CD4-positive, alpha-beta T cell treated with Interleukin-1 beta for 1 hour (primary cell): ENCODE measurements around the gene SSR2.

Experiments used
- DNase-seq, 2 donors: peaks; one replicate each; pipeline ENCODE4 v3.0.0-alpha.2; 2020 to 2022

The SSR2 gene

GRCh38 chr1:155971910-155972809, 48.6 kb downstream of the SSR2 start:
- DNase-seq: no peak

- peak; percentile 21 to 78 for DNase-seq
Observed at GRCh38 chr1:155970531-155971167, 50.1 kb downstream of the SSR2 start.

GRCh38 chr1:155969377-155969791, 51.4 kb downstream of the SSR2 start:
- no peak for DNase-seq

- no peak for DNase-seq
Observed at GRCh38 chr1:155968670-155969069, 52.1 kb downstream of the SSR2 start.

- no peak for DNase-seq
Observed at GRCh38 chr1:155968051-155968400, 52.7 kb downstream of the SSR2 start.

- DNase-seq: no peak
Observed at GRCh38 chr1:155967341-155968050, 53.3 kb downstream of the SSR2 start.

GRCh38 chr1:155966750-155967149, 54.0 kb downstream of the SSR2 start:
- no peak for DNase-seq

- DNase-seq: no peak
Observed at GRCh38 chr1:155966135-155966534, 54.6 kb downstream of the SSR2 start.

GRCh38 chr1:155964193-155964592, 56.6 kb downstream of the SSR2 start:
- DNase-seq: no peak

GRCh38 chr1:155962599-155963211, 58.0 kb downstream of the SSR2 start:
- DNase-seq: no peak

GRCh38 chr1:155961937-155962336, 58.8 kb downstream of the SSR2 start:
- DNase-seq: peak in 1 of 2 donors; percentile 61

GRCh38 chr1:155960081-155960745, 60.5 kb downstream of the SSR2 start:
- no peak for DNase-seq
